Esophagus squamous epithelium (tissue), 4 donors: ENCODE results near the gene TXN2.

Experiments used
- CTCF ChIP-seq, 6 experiments: fragments of 450-650 bp in 4 of 6; fragments of 200-600 bp in 2 of 6; sonication (generic) in 2 of 6; IDR thresholded peaks; one replicate each; pipeline ENCODE4 v1.5.1; 2016 to 2019; ENCODE audit warnings: antibody characterized with exemption in 6 of 6, mild to moderate bottlenecking in 4 of 6, moderate library complexity in 4 of 6
- POLR2A ChIP-seq, 4 donors: fragments of 450-650 bp; IDR thresholded peaks; one replicate each; pipeline ENCODE4 v1.6.1; 2017; ENCODE audit warnings: antibody characterized with exemption in 4 of 4, mild to moderate bottlenecking in 4 of 4, moderate library complexity in 3 of 4

GRCh38 chr22:36471341-36471821 lies 10.1 kb downstream of the TXN2 start:
- TF ChIP-seq CTCF (IDR thresholded peaks at IDR 0.05) = no peak
- TF ChIP-seq POLR2A (IDR thresholded peaks at IDR 0.05) = no peak
